ENCODE measurements around the gene PRSS8.
"Not testable (repeated sequence)": the region's sequence is repeated elsewhere in the genome, so short reads cannot be mapped to it uniquely, and the experiment has no call there.

PRSS8 gene

GRCh38 chr16:31157136-31157535 lies 21.6 kb upstream of the PRSS8 start:
- TF ChIP-seq, protein P1, sequence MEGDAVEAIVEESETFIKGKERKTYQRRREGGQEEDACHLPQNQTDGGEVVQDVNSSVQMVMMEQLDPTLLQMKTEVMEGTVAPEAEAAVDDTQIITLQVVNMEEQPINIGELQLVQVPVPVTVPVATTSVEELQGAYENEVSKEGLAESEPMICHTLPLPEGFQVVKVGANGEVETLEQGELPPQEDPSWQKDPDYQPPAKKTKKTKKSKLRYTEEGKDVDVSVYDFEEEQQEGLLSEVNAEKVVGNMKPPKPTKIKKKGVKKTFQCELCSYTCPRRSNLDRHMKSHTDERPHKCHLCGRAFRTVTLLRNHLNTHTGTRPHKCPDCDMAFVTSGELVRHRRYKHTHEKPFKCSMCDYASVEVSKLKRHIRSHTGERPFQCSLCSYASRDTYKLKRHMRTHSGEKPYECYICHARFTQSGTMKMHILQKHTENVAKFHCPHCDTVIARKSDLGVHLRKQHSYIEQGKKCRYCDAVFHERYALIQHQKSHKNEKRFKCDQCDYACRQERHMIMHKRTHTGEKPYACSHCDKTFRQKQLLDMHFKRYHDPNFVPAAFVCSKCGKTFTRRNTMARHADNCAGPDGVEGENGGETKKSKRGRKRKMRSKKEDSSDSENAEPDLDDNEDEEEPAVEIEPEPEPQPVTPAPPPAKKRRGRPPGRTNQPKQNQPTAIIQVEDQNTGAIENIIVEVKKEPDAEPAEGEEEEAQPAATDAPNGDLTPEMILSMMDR (IDR thresholded peaks at IDR 0.05; ENCODE audit: low read depth, low read length) = no peak
- Histone ChIP-seq H3K4me1 (no peaks in the 10 kb centered on the region), H3K4me3 (ENCODE audit: low read depth, low read length) (no peak overlapping the region), H3K27me3 (peaks cover 9% of the 10 kb centered on the region), H3K9me3 (no peaks in the 10 kb centered on the region), H3K36me3 (no peaks in the 10 kb centered on the region)
- no peak for DNase-seq

DNA sequence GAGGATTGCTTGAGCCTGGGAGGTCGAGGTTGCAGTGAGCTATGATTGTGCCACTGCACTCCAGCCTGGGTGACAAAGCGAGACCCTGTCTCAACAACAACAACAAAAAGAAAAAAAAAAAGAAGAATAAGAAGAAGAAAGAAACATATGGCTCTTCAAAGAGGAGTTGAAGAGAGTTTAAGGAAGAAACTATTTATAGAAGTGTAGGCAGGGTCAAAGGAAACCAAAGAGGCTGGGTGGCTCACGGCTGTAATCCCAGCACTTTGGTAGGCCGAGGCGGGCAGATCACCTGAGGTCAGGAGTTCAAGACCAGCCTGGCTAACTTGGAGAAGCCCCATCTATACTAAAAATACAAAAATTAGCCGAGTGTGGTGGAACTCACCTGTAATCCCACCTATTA lies 15.4 kb upstream of the PRSS8 start:
- not testable (repeated sequence) for H3K4me1 ChIP-seq

DNA sequence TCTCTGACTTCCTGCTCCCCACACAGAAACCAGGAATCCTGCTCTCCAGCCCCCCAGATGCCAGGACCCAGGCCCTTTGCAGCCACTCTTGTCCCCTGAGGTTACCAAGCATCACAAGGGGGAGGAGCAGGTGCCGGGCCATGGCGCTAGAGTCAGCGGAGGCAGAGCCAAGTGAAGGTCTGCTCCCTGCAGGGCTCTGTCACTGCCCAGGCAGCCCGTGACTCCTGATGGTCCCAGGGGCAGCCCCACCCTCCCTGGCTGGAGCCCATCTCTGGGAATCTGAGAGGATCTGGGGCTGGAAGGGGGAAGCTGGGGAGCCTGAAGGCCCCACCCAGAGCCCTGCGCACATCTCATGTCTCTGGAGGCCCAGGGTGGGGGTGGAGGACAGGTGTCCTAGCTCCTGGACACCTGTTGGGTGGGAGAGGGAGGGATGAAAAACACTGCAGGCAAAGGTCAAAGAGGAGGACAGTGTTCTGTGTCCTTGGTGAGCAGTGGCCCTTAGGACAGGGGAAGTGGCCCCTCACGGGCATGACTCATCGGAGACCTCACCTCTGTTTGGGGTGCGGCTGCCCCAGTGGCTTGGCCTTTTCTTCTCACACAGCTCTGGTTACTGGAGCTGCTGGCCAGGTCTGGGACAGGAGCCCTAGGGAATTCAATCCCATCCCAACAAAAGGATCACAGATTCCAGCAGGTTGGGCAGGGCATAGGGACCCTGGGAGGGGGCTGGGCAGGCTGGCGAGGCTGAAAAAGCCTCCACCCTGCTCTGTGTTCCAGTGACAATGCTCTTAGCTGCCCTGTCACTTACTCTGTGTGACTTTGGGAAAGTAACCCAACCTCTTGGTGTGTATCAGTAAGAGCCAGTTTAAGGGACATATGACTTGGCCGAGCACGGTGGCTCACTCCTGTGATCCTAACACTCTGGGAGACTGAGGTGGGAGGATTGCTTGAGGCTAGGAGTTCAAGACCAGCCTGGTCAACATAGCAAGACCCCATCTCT lies 14.7 kb upstream of the PRSS8 start, which contains the start of gene PRSS36:
PRSS36 (minus strand) TSS at position 173 of the 997 bp plus-strand sequence; CDS start at position 142, 31 bp downstream.
- no peaks in the 10 kb centered on the region for H3K36me3 ChIP-seq
- DNase-seq = no peak
- TF ChIP-seq, protein P1 (IDR thresholded peaks at IDR 0.05; ENCODE audit: low read depth, low read length) = no peak
- H3K9me3 ChIP-seq = no peaks in the 10 kb centered on the region
- peaks cover 4% of the 10 kb centered on the region; the same call in 1 of the 2 replicates for H3K27me3 ChIP-seq
- H3K4me3 ChIP-seq (ENCODE audit: low read depth, low read length) = no peak within 1 kb of the TSS
- no peaks in the 10 kb centered on the region for H3K4me1 ChIP-seq

More for the DNA sequence above, 15.4 kb upstream of the PRSS8 start:
- H3K27me3 ChIP-seq; H3K4me3 ChIP-seq (ENCODE audit: low read depth, low read length); H3K9me3 ChIP-seq; H3K36me3 ChIP-seq; DNase-seq: not testable (repeated sequence)

DNA sequence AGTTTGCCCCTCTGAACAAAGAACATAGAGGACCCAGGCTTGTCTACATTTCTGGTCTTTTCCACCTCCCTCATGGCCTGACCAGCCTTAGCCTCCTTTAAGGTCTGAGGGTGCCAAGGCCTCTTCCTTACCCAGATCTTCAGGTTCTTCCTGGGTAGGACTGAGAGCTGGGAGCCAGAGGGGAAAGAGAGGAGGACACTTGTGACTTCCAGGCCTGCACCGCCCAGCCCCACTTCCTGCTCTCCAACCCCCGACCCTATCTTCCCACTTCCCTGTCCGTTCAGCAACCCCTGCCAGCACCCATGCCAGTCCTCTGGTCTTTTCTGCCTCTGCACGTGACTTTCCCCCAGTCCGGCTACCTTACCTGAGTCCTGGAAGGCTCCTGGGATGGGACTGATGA lies 13.8 kb upstream of the PRSS8 start:
- H3K36me3 ChIP-seq = no peaks in the 10 kb centered on the region
- TF ChIP-seq, protein P1 (IDR thresholded peaks at IDR 0.05; ENCODE audit: low read depth, low read length) = no peak
- H3K9me3 ChIP-seq = no peaks in the 10 kb centered on the region
- no peak for DNase-seq
- H3K27me3 ChIP-seq = peaks cover 4% of the 10 kb centered on the region; the same call in 1 of the 2 replicates
- H3K4me3 ChIP-seq (ENCODE audit: low read depth, low read length) = no peak overlapping the region
- H3K4me1 ChIP-seq = no peaks in the 10 kb centered on the region

DNA sequence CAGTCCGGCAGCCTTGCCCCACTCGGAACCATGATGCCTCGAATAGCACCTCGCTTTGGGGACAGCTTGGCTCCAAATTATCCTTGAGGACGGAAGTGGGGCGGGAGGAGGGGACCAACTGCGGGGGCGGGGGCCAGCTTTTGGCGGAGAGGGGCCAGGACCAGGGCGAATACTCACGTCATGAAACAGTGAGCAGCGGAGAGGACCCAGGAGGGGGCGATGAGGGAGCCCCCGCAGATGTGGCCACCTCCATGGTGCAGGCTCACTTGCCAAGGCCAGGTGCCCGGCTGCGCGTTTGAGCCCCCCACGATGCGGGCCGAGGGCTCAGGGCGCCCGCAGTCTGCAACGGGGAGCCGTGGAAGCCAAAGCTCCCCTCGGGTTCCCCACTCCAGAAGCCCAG lies 13.4 kb upstream of the PRSS8 start:
- no peak overlapping the region for H3K4me3 ChIP-seq (ENCODE audit: low read depth, low read length)
- no peaks in the 10 kb centered on the region for H3K36me3 ChIP-seq
- DNase-seq = no peak
- H3K27me3 ChIP-seq = peaks cover 4% of the 10 kb centered on the region; the same call in 1 of the 2 replicates
- H3K9me3 ChIP-seq = no peaks in the 10 kb centered on the region
- TF ChIP-seq, protein P1 (IDR thresholded peaks at IDR 0.05; ENCODE audit: low read depth, low read length) = no peak
- no peaks in the 10 kb centered on the region for H3K4me1 ChIP-seq

DNA sequence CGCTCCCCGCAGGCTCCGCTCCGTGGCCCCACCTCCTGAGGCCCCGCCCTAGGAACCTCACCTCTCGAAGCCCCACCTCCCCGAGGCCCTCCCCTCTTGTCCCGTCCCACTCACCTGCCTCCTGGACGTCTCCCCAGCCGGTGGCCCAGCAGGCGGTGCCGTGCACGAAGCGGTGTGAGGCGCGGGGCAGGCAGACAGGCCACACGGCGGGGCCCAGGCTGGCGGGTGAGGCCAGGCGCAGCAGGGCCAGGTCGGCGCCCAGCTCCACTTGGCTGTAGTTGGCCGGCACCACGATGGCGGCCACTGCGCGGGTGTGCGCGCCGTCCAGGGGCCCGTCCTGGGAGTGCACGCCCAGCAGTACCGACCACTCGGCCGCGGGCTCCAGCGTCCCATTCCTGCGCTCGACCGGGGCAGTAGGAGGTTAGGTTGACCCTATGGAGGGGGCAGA lies 12.8 kb upstream of the PRSS8 start:
- Histone ChIP-seq H3K4me3 (ENCODE audit: low read depth, low read length) (no peak overlapping the region), H3K27me3 (peaks cover 4% of the 10 kb centered on the region; the same call in 1 of the 2 replicates), H3K9me3 (no peaks in the 10 kb centered on the region), H3K4me1 (no peaks in the 10 kb centered on the region), H3K36me3 (no peaks in the 10 kb centered on the region)
- DNase-seq = no peak
- TF ChIP-seq, protein P1 (IDR thresholded peaks at IDR 0.05; ENCODE audit: low read depth, low read length) = no peak
